Measurements from ENCODE around the gene CHST8. TPM values are rescaled to one million over a fixed set of nuclear protein-coding genes. Genes with fewer than 3 reads are reported as not detected.

Gene CHST8
- total and polyA plus RNA-seq, 2 of the 13 experiments (the other 11 are each of a cell fraction or from before 2014, with no cell fraction given), result not detected

- Histone ChIP-seq H3K4me3 (replicated peaks in 1 of 3; ENCODE audit: insufficient read depth in 1 of 3, low read depth in 2 of 3, low read length in 3 of 3) (no peak overlapping the region), H3K4me1 (ENCODE audit: insufficient read depth, low read length) (no peaks in the 10 kb centered on the region), H3K4me2 (ENCODE audit: low read depth, low read length) (no peak overlapping the region), H3K9me3 (ENCODE audit: low read length) (no peaks in the 10 kb centered on the region), H4K20me1 (ENCODE audit: insufficient read depth, low read length) (no peaks in the 10 kb centered on the region), H3K27ac (ENCODE audit: extremely low read length, insufficient read depth, low read length) (no peak overlapping the region), H3K36me3 (replicated peaks in 1 of 2; ENCODE audit: control insufficient read depth in 1 of 2, insufficient read depth in 2 of 2, low read length in 2 of 2) (no peaks in the 10 kb centered on the region), H3K27me3 (ENCODE audit: control insufficient read depth in 1 of 2, insufficient read depth in 2 of 2, low read length in 2 of 2) (peaks cover 3 to 27% of the 10 kb centered on the region in 2 experiments; a peak in 2 of 5 replicates), H3K79me2 (ENCODE audit: insufficient read depth, low read length) (no peaks in the 10 kb centered on the region), H3K9ac (ENCODE audit: insufficient read depth, low read depth, low read length) (no peak overlapping the region), H2AFZ (ENCODE audit: low read length) (no peak overlapping the region)
- FAIRE-seq (no peak), ATAC-seq (peak; percentile 63; the same call in 2 of the 3 replicates), DNase-seq (ENCODE audit: low spot score) (no peak)
- BruUV-seq (replicated peaks), result no TSS peak
- in situ Hi-C loops (cut with HindIII; ENCODE audit: extremely low pct_ligation_motif_present, low pct_unique_long_range_greater_than_20kb) (no loop called here), intact Hi-C loops (cut with micrococcal nuclease; ENCODE audit: unreplicated experiment) (no loop called here)
- CTCF ChIA-PET (ENCODE audit: low intra/inter-chr PET ratio, low total read pairs), result no interaction called here
- 19% methylated on average over 14 of the region's 24 CpGs for WGBS (ENCODE audit: low lambda C conversion rate)
- TF ChIP-seq ZNF766 (CRISPR knock-in tag; IDR thresholded peaks at IDR 0.05; ENCODE audit: borderline replicate concordance) (no peak), RFXANK (CRISPR knock-in tag; IDR thresholded peaks at IDR 0.05) (no peak), ZBTB3 (CRISPR knock-in tag; IDR thresholded peaks at IDR 0.05; ENCODE audit: borderline replicate concordance, low read depth) (no peak), ZNF484 (CRISPR knock-in tag; IDR thresholded peaks at IDR 0.05; ENCODE audit: borderline replicate concordance, low read depth) (no peak), ZNF615 (CRISPR knock-in tag; IDR thresholded peaks at IDR 0.05; ENCODE audit: borderline replicate concordance) (no peak), EZH2 (conservative IDR thresholded peaks at IDR 0.05; ENCODE audit: low read depth, low read length) (no peak), SALL1 (CRISPR knock-in tag; IDR thresholded peaks at IDR 0.05) (no peak), ZNF251 (CRISPR knock-in tag; IDR thresholded peaks at IDR 0.05) (no peak), TEAD3 (CRISPR knock-in tag; optimal IDR thresholded peaks at IDR 0.05; ENCODE audit: borderline replicate concordance) (peak; percentile 29), ZNF768 (CRISPR knock-in tag; IDR thresholded peaks at IDR 0.05) (0 out of 2 replicates have a peak, but pooled peaks have one; percentile 33), ZNF770 (CRISPR knock-in tag; IDR thresholded peaks at IDR 0.05) (peak; percentile 61), SATB2 (CRISPR knock-in tag; IDR thresholded peaks at IDR 0.05) (no peak)
- TF ChIP-seq, protein P1, sequence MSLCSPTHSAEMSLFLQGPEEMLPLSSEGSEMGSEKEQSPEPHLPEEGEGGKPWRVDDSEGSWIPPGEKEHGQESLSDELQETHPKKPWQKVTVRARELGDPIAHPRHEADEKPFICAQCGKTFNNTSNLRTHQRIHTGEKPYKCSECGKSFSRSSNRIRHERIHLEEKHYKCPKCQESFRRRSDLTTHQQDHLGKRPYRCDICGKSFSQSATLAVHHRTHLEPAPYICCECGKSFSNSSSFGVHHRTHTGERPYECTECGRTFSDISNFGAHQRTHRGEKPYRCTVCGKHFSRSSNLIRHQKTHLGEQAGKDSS (CRISPR knock-in tag; IDR thresholded peaks at IDR 0.05; ENCODE audit: borderline replicate concordance, low read depth), result no peak
- TF ChIP-seq, protein P2, sequence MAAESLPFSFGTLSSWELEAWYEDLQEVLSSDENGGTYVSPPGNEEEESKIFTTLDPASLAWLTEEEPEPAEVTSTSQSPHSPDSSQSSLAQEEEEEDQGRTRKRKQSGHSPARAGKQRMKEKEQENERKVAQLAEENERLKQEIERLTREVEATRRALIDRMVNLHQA (CRISPR knock-in tag; IDR thresholded peaks at IDR 0.05), result no peak
- POLR2A ChIA-PET, result no interaction called here
These were observed 105.7 kb downstream of the CHST8 start for GRCh38 chr19:33727331-33727998.

Data from HepG2 (cell line).